Adipose tissue (tissue), 3 donors: ENCODE data around the gene CCNB1. TPM values are rescaled to one million over a fixed set of nuclear protein-coding genes. Genes with fewer than 3 reads are reported as not detected.
"Not testable (repeated sequence)": the region's sequence is repeated elsewhere in the genome, so short reads cannot be mapped to it uniquely, and the experiment has no call there.

Experiments
- H3K27ac ChIP-seq: one replicate; pipeline ENCODE4 v1.5.1; 2013; ENCODE audit warnings: low read depth, low read length
- WGBS, 3 donors: extraction: QIAGEN DNeasy Blood & Tissue Kit; methylation state at CpG; one replicate each; pipeline ENCODE4 v1.1.7; 2013; 5-methylcytosine and 5-hydroxymethylcytosine counted together
- polyA plus RNA-seq, 3 donors: library from polyadenylated mRNA; stranded (reverse); fragments of 200-250 nt; gene quantifications; one replicate each; pipeline ENCODE4 v1.2.3, GENCODE V29; 2013
- donor health status: healthy with polysubstance abuse.
- donor health status: Bipolar disorder and iron deficiency.
- donor health status: healthy.

CCNB1 gene
- polyA plus RNA-seq, 3 donors: 2.4 to 3.3 (median 2.7) TPM

DNA sequence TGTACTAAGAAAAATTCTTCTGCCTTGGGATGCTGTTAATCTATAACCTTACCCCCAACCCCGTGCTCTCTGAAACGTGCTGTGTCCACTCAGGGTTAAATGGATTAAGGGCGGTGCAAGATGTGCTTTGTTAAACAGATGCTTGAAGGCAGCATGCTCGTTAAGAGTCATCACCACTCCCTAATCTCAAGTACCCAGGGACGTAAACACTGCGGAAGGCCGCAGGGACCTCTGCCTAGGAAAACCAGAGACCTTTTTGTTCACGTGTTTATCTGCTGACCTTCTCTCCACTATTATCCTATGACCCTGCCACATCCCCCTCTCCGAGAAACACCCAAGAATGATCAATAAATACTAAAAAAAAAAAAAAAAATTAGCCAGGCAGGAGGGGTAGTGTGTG, 53.9 kb downstream of the CCNB1 start:
- not testable (repeated sequence) for H3K27ac ChIP-seq
- 75 to 96% (median 87%) methylated on average over 5 to 8 of the region's 9 CpGs for WGBS, 3 donors

GRCh38 chr5:69224520-69224919, 57.6 kb downstream of the CCNB1 start:
- 93 to 96% (median 95%) methylated on average over 8 of the region's 8 CpGs for WGBS, 3 donors
- H3K27ac ChIP-seq: no peak overlapping the region

DNA sequence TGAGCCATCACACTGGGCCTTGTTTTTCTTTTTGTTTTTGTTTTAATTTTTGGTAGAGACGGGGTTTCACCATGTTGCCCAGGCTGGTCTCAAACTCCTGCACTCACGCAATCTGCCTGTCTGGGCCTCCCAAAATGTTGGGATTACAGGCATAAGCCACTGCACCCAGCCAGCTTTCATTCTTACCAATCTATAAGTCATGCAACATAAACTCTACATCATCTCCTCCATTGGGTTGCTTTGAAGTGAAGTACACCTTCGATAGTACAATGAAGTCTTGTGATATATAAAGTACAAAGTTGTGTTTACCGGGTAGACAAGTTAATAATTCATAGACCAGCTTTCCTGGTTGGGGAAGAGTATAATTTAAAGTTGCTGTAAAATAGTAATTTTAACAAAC, 58.9 kb downstream of the CCNB1 start:
- no peak overlapping the region for H3K27ac ChIP-seq
- 65 to 95% (median 92%) methylated on average over 4 of the region's 4 CpGs for WGBS, 3 donors

Other genes starting within 250 kb of the CCNB1 start
- gene SLC30A5, start 73.1 kb upstream of the CCNB1 start, polyA plus RNA-seq: 10 to 100 TPM; 17.2 to 26.3 (median 21.0) TPM
- gene CENPH, start 22.4 kb downstream of the CCNB1 start, polyA plus RNA-seq: 1 to 10 TPM in 2 of 3 donors, under 1 TPM in 1; 0.95 to 5.2 (median 2.5) TPM
- gene CDK7, start 67.7 kb downstream of the CCNB1 start, polyA plus RNA-seq: 10 to 100 TPM; 11.6 to 13.6 (median 12.7) TPM
- 1 to 10 TPM; 2.8 to 4.9 (median 3.0) TPM for gene CCDC125, start 165.7 kb downstream of the CCNB1 start, polyA plus RNA-seq
- gene AK6, start 202.4 kb downstream of the CCNB1 start, polyA plus RNA-seq: 10 to 100 TPM; 19.8 to 59.5 (median 43.0) TPM
- gene TAF9, start 202.4 kb downstream of the CCNB1 start, polyA plus RNA-seq: 10 to 100 TPM; 33.4 to 65.1 (median 54.5) TPM
- 10 to 100 TPM in 1 of 3 donors, 1 to 10 TPM in 2; 8.4 to 17.8 (median 9.5) TPM for gene RAD17, start 202.7 kb downstream of the CCNB1 start, polyA plus RNA-seq
- 1 to 10 TPM in 1 of 3 donors, under 1 TPM in 2; 0.45 to 7.6 (median 0.61) TPM for gene MARVELD2, start 248.0 kb downstream of the CCNB1 start, polyA plus RNA-seq